ENCODE data around the gene TRAF3IP3.

The TRAF3IP3 gene

DNA sequence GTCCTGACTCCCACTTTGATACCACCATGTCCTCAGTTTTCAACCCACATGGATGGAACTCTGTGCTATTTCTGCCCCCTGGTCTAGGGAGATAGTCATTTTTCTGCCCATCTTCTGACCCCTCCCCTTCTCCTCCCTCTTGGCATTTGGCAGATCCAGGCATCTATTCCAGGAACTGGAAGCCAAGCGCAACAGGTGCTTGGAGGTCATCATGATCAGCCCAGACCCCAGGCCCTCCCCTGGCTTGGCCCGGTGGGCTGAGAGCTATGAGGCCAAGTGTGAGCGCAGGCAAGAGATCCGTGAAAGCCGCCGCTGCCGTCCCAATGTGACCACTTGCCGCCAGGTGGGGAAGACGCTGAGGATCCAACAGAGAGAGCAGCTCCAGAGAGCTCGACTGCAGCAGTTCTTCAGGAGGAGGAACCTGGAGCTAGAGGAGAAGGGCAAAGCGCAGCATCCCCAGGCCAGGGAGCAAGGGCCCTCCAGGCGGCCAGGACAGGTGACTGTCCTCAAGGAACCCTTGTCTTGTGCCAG is 4.0 kb downstream of the TRAF3IP3 start:
- in situ Hi-C loops (cut with HindIII; ENCODE audit: low sequenced_read_pairs), result no loop called here
- no peak for DNase-seq (ENCODE audit: low read depth, low spot score)
- H3K4me3 ChIP-seq (ENCODE audit: low read depth, low read length), result no peak overlapping the region
- TF ChIP-seq, protein P1, sequence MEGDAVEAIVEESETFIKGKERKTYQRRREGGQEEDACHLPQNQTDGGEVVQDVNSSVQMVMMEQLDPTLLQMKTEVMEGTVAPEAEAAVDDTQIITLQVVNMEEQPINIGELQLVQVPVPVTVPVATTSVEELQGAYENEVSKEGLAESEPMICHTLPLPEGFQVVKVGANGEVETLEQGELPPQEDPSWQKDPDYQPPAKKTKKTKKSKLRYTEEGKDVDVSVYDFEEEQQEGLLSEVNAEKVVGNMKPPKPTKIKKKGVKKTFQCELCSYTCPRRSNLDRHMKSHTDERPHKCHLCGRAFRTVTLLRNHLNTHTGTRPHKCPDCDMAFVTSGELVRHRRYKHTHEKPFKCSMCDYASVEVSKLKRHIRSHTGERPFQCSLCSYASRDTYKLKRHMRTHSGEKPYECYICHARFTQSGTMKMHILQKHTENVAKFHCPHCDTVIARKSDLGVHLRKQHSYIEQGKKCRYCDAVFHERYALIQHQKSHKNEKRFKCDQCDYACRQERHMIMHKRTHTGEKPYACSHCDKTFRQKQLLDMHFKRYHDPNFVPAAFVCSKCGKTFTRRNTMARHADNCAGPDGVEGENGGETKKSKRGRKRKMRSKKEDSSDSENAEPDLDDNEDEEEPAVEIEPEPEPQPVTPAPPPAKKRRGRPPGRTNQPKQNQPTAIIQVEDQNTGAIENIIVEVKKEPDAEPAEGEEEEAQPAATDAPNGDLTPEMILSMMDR (IDR thresholded peaks at IDR 0.05; ENCODE audit: low read depth, low read length), result no peak

DNA sequence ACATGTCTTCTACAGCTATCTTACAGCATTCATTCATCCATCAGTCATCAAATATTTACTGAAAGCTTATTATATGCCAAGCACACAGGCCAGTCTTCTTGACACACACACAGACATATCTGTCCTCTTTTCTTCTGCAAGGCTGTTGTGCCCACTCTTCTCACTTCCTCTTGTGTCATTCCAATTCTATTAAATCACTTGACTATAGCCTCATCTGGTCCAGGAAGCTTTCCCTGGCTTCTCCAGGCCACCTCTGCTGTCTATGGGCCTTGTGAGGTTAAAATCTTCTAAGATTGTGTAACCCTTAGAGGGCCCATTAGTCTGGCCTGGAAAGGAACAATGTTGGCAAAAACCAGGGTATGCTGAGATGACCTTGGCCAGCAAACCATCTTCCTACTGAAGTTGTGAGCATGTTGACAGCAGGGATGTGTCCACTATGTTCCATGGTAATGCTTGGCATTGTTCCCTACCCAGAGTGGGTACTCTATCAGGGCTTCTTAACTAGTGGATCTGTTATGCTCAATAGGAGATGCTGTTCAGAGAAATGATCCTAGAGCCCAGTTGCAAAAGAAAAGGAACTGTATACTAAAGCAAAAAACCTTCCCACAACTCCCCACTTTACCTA is 5.3 kb downstream of the TRAF3IP3 start:
- TF ChIP-seq, protein P1 (IDR thresholded peaks at IDR 0.05; ENCODE audit: low read depth, low read length), result no peak
- in situ Hi-C loops (cut with HindIII; ENCODE audit: low sequenced_read_pairs), result no loop called here
- no peak overlapping the region for H3K4me3 ChIP-seq (ENCODE audit: low read depth, low read length)
- no peak for DNase-seq (ENCODE audit: low read depth, low spot score)

DNA sequence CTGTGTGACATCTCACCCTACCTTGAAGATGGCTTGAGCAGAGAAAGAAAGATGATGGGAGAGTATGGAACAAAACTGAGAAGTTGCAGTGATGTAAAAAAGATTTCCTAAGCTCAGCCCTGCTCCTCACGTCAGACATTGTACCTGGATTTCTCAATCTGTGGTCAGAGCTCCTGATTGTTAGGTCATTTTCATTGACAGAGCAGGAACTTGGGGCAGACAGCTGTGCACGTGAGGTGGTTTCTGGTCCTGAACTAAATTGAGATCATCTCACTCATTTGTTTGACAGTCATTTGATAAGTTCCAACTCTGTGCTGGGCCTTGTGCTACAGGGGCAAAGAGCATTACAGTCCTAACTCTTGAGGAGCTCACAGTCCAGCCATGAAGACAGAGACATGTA is 10.2 kb downstream of the TRAF3IP3 start:
- no peak overlapping the region for H3K4me3 ChIP-seq (ENCODE audit: low read depth, low read length)
- DNase-seq (ENCODE audit: low read depth, low spot score), result no peak
- TF ChIP-seq, protein P1 (IDR thresholded peaks at IDR 0.05; ENCODE audit: low read depth, low read length), result no peak
- in situ Hi-C loops (cut with HindIII; ENCODE audit: low sequenced_read_pairs), result no loop called here

DNA sequence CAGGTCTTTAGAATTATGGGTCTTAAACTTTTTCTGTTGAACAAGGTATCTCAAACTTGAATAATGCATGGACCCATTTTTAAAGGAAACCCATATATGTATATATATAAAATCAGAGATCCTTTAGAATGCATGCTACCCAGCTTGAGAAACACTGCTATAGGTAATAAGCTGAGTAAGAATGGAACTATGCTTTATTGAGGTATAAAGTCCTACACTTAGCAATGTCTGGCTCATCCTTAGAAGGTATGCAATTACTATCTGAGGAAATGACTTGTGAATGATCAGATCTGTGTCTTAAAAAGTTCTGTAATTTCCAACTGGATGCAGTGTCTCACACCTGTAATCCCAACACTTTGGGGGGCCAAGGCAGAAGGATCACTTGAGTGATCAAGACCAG is 11.2 kb downstream of the TRAF3IP3 start:
- TF ChIP-seq, protein P1 (IDR thresholded peaks at IDR 0.05; ENCODE audit: low read depth, low read length), result no peak

DNA sequence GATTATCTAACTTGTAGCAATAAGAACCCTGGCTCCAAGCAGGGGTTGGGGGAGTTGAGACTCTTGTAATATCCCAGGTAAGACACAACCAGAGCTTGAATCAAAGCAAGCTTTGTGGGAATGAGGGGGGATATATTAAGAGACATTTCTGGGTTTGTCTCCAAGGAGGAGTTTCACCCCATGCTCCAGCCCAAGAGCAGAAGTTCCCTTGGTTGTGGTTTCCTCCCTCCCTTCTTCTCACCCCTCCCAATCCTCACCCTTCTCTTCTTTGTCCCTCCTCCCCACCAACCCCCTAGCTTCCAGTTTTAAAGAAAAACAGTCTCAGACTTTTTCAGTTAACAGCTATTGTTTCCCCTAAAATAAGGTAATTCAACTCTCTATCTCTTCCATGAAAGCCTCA is 11.9 kb downstream of the TRAF3IP3 start:
- DNase-seq (ENCODE audit: low read depth, low spot score), result no peak
- no peak overlapping the region for H3K4me3 ChIP-seq (ENCODE audit: low read depth, low read length)
- TF ChIP-seq, protein P1 (IDR thresholded peaks at IDR 0.05; ENCODE audit: low read depth, low read length), result no peak
- in situ Hi-C loops (cut with HindIII; ENCODE audit: low sequenced_read_pairs), result no loop called here

More for the DNA sequence above, 11.2 kb downstream of the TRAF3IP3 start:
- H3K4me3 ChIP-seq (ENCODE audit: low read depth, low read length), result no peak overlapping the region
- no peak for DNase-seq (ENCODE audit: low read depth, low spot score)
- in situ Hi-C loops (cut with HindIII; ENCODE audit: low sequenced_read_pairs), result no loop called here

DNA sequence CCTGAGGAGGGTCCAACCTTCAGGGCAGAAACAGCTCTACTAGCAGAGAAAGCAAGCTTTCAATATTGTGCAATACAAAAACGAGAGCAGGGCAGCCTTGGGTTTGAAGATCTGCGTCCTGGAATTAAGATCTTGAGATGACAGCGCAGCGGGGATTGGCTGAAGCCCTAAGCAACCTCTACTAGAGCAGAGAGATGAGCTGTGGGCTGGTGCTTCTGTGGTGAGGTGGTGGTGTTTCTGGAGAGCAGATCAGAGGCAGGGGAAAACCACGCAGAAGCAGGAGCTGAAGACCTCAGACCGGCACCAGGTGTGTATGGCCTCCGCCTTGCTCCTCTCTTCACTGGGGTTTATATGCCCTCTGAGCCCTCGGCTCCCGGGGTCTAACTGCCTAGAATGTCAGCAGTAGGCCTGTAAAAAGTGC is 12.5 kb downstream of the TRAF3IP3 start:
- H3K4me3 ChIP-seq (ENCODE audit: low read depth, low read length), result no peak overlapping the region

More for the DNA sequence above, 12.5 kb downstream of the TRAF3IP3 start:
- in situ Hi-C loops (cut with HindIII; ENCODE audit: low sequenced_read_pairs), result no loop called here
- DNase-seq (ENCODE audit: low read depth, low spot score), result no peak
- TF ChIP-seq, protein P1 (IDR thresholded peaks at IDR 0.05; ENCODE audit: low read depth, low read length), result no peak
